GM10847 (cell line): ENCODE data around the gene ACADSB.

ENCODE experiments used
- POLR2A ChIP-seq: IDR thresholded peaks from 2 replicates; pipeline ENCODE4 v1.6.1; 2011; ENCODE audit not compliant: insufficient read length; ENCODE audit errors: extremely low read depth

ACADSB gene

DNA sequence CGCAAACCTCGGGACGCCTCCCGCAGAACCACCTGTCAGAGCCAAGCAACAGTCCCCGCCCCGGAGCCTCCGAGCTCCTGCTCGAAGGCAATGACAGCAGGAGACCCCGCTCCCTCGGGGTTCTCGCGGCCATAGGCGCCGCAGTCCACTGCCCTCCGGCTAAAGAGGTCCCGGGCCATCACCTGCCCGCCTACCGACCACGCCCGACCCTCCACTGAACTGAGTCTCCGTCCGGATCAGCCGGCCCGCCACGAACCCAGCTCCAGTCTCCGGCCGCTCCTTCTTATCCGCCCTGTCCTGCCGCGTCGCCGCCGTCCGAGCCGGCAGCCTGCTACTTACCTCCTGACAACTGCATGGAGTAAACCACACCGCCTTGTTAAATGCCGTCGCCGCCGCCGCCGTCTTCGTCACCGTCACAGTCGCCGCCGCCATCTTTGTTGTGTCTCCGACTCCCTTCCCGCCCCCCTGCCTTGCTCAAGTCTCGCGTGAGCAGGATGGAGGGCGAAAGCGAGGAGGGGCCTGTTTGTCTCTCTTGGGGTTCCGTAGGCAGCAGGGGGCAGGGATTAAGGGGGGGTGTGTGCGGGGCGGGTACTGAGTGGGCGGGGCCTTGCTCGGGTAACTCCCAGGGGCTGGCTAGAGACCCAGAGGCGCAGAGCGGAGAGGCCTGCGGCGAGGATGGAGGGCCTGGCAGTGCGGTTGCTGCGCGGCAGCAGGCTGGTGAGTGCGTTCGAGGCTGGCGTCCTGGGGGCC lies at the start of gene ACADSB, which contains the start of gene IKZF5:
TSS of gene ACADSB (plus strand) at position 652 of the 750 bp plus-strand sequence. CDS start at position 676, 24 bp downstream.
TSS of gene IKZF5 (minus strand) at position 441 of the 750 bp plus-strand sequence. CDS start 10,170 bp downstream, outside the sequence.
- peak; percentile 95 for TF ChIP-seq POLR2A

DNA sequence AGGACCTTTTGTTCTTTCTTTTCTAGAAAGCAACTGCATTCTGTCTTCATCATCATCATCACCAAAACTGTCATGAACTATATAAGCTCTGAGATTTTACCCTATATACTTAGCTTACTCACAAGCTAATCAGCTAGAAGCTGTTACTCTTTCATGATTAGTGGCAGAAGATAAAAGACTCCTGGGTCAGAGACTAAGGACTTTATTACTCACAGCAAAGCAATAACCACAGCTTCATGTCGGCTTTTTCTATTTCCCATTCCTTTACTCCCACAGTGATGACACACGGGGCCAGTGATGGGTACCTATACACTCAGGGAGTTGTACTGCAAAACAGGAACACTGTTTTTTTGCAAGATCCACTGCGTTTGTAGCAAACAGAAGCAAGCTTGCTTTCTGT lies 46.4 kb upstream of the ACADSB start:
- TF ChIP-seq POLR2A = no peak

DNA sequence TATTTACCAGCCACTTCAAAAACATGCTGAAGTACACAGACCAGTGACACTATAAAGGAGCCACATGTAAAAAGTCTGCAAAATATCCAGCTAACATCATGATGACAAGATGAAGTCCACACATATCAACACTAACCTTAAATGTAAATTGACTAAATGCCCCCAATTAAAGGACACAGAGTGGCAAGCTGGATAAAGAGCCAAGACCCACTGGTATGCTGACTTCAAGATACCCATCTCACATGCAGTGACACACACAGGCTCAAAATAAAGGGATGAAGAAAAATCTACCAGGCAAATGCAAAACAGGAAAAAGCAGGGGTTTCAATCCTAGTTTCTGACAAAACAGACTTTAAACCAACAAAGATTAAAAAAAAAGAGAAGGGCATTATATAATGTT lies 41.9 kb upstream of the ACADSB start:
- TF ChIP-seq POLR2A = no peak

DNA sequence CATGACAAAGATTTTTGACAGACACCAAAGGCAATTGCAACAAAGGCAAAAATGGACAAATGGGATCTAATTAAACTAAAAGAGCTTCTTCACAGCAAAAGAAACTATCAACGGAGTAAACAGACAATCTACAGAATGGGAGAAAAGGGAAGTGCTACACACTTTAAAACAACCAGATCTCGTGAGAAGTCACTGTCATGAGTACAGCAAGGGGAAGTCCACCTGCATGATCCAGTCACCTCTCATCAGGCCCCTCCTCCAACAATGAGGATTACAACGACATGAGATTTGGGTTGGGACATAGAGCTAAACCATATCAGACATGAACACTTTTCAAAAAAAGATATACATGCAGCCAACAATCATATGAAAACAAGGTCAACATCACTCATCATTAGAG lies 40.1 kb upstream of the ACADSB start:
- no peak for TF ChIP-seq POLR2A

DNA sequence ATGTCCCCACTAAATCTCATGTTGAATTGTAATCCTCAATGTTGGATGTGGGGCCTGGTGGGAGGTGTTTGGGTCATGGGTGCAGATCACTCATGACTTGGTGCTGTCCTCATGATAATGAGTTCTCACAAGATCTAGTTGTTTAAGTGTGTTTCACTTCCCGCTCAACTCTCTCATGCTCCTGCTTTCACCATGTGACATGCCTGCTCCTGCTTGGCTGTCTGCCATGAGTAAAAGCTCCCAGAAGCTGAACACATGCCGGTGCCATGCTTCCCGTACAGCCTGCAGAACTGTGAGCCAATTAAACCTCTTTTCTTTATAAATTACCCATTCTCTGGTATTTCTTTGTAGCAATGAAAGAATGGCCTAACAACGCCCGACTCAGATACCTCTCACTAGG lies 34.8 kb upstream of the ACADSB start:
- TF ChIP-seq POLR2A = no peak

DNA sequence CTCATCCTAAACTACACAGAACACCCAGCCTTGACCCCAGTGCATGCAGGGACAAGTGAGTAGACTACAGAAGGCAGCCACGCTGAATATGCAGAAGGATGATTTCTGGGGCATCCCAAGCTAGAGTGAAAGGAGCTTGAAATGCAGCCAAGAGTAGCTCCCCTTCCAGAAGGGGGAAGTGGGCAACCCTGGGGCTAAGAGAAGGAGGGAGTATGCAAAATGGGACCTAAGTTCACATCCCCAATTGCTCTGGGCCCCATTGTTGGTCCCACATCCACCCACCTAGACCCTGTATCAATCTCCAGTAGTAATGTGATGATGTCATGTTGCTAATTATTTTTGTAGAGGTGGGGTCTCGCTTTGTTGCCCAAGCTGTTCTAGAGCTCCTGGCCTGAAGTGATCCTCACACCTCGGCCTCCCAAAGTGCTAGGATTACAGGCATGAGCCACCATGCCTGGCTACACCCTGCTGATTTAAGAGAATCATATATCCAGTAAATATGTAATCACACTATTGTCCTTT lies 34.2 kb upstream of the ACADSB start:
- no peak for TF ChIP-seq POLR2A

DNA sequence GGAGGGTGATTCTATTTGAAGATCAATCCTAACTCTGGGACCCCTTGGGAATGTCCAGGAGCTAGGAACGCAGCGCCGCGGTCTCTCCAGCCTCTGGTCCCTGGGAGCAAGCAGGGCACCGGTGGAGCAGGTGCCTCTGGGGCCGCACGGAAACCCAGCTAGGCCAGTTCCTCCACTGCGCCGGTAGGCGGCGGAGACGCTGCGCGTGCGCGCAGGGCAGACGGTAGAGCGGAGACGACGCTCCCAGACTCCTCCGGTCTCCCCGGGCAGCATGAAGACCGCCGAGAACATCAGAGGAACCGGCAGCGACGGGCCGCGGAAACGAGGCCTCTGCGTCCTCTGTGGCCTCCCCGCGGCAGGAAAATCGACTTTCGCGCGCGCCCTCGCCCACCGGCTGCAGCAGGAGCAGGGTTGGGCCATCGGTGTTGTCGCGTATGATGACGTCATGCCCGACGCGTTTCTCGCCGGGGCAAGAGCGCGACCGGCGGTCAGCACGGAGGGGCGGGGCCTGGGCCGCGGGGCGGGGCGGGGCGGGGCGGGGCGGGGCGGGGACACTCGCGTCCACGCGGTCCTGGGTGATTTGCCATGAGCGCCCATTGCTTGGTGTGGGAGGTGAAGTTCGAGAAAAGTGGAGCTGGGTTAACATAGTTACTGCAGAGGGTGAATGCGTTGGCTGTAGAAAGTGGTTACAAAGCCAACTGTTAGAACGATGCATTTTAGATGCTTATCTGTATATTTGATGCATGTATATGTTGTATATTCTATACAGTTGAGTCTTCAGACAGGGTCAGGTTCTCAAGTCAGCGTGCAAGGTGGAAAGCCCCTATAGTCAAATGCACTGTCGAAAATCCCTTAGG lies 28.4 kb upstream of the ACADSB start, which contains the start of gene PSTK:
TSS of gene PSTK (plus strand) at position 193 of the 857 bp plus-strand sequence. CDS start at position 272, 79 bp downstream.
- TF ChIP-seq POLR2A = peak; percentile 65

DNA sequence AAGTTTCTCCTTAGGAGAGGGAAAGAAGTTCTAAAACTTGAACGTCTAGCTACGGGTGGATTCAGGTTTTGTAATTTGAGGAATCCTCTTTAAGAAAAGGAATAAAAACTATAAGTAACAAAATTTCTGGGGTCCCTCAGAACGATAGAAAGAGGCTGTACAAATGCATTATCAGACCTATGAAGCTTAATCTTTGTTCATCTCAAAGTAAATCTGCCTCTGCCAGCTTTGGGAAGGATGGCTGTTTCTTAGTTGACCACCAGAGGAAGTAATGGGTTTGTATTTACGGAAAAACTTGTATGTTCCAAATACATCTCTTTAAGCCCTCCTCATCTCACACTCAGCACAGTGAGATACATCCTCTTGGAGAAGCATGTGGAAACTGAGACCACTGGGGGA lies 27.7 kb upstream of the ACADSB start:
- no peak for TF ChIP-seq POLR2A

DNA sequence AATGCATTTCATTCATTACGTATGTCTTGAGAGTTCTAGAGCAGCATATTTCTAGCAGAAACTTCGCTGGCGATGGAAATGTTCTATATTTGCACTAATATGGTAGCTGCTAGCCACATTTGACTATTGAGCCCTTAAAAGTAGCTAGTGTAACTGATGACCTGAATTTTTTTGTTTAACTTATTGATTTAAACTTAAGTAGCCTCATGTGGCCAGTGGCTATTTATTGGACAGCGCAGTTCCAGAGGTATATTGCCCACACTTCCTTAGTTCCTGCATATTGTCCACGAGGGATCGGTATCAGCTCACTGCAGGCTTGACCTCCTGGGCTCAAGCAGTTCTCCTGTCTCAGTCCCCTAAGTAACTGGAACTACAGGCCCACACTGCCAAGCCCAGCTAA lies 24.9 kb upstream of the ACADSB start:
- no peak for TF ChIP-seq POLR2A

DNA sequence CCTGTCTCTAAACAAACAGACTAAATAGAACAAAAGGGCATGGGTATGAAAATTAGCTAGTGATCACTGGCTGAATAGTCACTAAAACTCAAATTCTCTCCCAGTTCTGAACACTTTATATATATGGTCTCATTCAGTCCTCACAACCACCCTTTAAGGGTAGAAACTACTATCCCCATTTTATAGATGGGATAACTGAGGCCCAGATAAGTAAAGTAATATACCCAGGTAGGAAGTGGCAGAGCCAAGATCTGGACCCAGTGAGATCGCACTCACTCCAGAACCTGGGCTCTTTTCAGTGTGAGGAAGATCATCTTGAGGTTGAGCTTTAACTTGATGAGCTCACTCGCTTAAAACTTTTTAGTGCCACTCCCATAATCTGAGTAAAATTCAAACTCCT lies 24.1 kb upstream of the ACADSB start:
- TF ChIP-seq POLR2A = no peak

DNA sequence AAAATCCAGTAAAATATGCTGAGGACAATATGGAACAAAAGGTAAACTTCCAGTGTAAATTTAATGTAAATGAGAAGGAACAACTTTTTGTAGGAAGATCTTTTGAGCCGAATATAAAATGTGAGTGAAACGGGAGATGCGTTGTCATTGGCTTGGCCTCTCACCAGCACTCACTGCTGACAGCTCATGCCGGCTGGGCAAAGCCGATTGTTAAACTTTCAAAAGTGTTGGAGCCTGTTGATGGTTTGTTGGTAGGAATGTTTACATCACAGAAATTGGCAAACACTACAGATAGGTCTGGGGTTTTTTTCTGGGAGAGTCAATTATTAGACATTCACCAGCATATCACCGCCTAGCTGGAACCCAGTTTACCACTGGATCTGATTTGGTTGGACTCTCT lies 22.5 kb upstream of the ACADSB start:
- no peak for TF ChIP-seq POLR2A

DNA sequence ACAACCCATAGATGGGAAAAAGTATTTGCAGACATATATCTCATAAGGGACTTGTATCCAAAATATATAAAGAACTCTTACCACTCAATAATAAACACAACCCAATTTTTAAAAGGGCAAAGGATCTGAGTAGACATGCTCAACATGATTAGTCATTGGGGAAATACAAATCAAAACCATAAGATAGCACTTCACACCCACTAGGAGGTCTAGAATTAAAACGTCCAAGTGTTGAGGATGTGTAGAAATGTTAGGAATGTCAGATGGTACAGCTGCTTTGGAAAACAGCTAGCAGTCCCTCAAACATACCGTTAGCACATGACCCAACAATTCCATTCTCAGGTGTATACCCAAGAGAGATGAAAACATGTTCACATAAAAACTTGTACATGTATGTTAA lies 20.3 kb upstream of the ACADSB start:
- no peak for TF ChIP-seq POLR2A

DNA sequence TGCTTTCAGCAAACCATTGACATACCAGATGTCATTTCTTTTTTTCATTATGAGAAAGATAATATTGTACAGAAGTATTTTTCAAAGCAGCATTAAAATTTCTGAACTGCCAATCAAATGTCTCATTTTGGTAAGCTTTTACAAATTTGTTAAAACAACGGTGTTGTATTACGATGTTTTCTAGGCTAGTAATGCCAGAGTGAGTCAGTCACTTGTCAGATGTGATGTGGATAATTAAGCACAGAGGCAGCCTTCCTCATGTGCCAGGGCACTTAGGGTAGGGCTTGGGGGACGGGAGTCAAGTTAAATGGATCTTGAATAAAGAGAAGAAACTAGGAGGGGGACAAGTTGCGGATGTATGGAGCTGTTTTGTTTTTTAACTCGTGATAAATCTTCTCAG lies 18.5 kb upstream of the ACADSB start:
- no peak for TF ChIP-seq POLR2A

DNA sequence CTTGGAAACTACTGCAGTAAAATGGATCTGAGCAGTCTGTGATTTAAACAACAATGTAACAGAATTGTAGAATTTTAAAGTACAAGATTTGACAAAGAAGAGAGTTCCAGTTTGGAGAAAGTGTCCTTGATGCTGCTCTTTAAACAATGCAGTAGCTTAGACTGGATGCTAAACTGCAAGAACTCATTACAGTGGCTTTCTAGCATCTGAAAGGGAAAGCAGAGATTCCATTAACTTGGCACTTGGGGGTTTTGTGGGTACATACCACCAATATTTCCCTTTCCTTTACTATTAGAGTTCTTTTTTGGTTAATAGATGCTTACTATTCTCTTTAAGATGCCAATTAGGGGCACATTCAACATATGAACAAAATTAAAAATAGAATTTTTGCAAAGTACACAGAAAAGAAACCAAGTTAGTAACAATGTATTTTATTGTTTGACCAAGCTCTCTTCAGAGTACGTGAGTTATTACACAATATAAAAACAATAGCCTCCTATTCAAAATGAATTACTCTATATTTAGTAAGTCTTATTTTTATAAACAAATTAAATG lies 16.7 kb upstream of the ACADSB start:
- no peak for TF ChIP-seq POLR2A

DNA sequence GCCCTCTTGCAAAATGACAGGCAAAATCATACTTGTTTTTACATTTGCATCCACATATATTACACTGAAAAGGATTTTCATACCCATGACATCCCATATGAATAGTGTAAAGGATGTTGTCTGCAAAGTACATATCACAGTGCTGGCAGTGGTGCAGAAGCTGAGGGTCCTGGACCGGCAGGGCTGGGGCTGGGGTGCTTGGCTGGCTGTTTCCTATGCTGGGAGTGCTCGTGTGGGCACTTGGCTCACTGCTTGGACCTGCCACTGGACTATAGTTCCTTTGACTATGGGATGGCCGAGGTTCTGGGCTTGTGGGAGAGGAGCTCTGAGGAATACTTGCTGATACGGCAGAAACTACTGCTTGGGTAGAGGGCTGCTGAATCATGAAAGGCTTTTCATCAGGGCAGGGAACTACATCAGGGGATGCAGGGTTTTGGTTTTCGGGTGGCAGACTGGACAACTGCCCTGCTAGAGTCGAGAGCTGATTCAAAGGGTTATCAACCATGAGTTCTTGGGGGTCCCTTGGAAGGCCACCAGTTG lies 14.9 kb upstream of the ACADSB start:
- TF ChIP-seq POLR2A = no peak
